Smooth muscle cell (in vitro differentiated cells): Measurements from ENCODE around the gene TBC1D14. TPM values are rescaled to one million over a fixed set of nuclear protein-coding genes. Genes with fewer than 3 reads are reported as not detected.

Source experiments
- DNase-seq: peaks from one replicate; lab custom pipeline; 2025; ENCODE audit not compliant: unreplicated experiment; lab: John Stamatoyannopoulos, UW
- H2AFZ ChIP-seq: fragments of 200-600 bp; sonication (generic); 2 replicates; pipeline ENCODE4 v1.6.0; 2016; ENCODE audit warnings: antibody characterized with exemption, low read depth, mild to moderate bottlenecking
- H3F3A ChIP-seq: fragments of 200-600 bp; sonication (generic); 2 replicates; pipeline ENCODE4 v1.6.0; 2017; ENCODE audit warnings: antibody characterized with exemption, low read depth
- H3K27ac ChIP-seq: fragments of 200-600 bp; sonication (generic); 2 replicates; pipeline ENCODE4 v1.5.1; 2016; ENCODE audit warnings: low read depth, mild to moderate bottlenecking
- H3K27me3 ChIP-seq: fragments of 200-600 bp; sonication (generic); 2 replicates; pipeline ENCODE4 v1.6.1; 2016; ENCODE audit warnings: low read depth, mild to moderate bottlenecking
- H3K36me3 ChIP-seq: fragments of 200-600 bp; sonication (generic); 2 replicates; pipeline ENCODE4 v1.5.1; 2016; ENCODE audit warnings: low read depth
- H3K4me1 ChIP-seq: fragments of 200-600 bp; sonication (generic); 2 replicates; pipeline ENCODE4 v1.5.1; 2016; ENCODE audit warnings: low read depth
- H3K4me2 ChIP-seq: fragments of 200-600 bp; sonication (generic); 2 replicates; pipeline ENCODE4 v1.6.0; 2016; ENCODE audit warnings: mild to moderate bottlenecking
- H3K4me3 ChIP-seq: fragments of 200-600 bp; sonication (generic); 2 replicates; pipeline ENCODE4 v1.5.1; 2016; ENCODE audit warnings: mild to moderate bottlenecking
- H3K79me2 ChIP-seq: fragments of 200-600 bp; sonication (generic); 2 replicates; pipeline ENCODE4 v1.6.0; 2016; ENCODE audit warnings: low read depth, mild to moderate bottlenecking
- H3K9ac ChIP-seq: fragments of 200-600 bp; sonication (generic); 2 replicates; pipeline ENCODE4 v1.6.0; 2016; ENCODE audit warnings: low read depth
- H3K9me3 ChIP-seq: fragments of 200-600 bp; sonication (generic); replicated peaks from 2 replicates; pipeline ENCODE4 v1.5.1; 2016; ENCODE audit warnings: low read depth
- H4K20me1 ChIP-seq: fragments of 200-600 bp; sonication (generic); 2 replicates; pipeline ENCODE4 v1.6.0; 2016; ENCODE audit warnings: low read depth
- WGBS: methylation state at CpG from one replicate; pipeline ENCODE4 v1.1.7; 2016; ENCODE audit warnings: low lambda C conversion rate; 5-methylcytosine and 5-hydroxymethylcytosine counted together
- polyA plus RNA-seq: library from polyadenylated mRNA; unstranded; fragments of >200 nt; fragmentation: Nextera tagmentation; extraction: Ambion mirVana; gene quantifications from 2 replicates; pipeline ENCODE4 v1.2.1, GENCODE V29; 2016
- total RNA-seq: library from RNA; depleted of rRNA; stranded (reverse); fragments of >200 nt; gene quantifications from 2 replicates; pipeline ENCODE4 v1.2.3, GENCODE V29; 2014
- TF ChIP-seq, protein P1 (sequence below): fragments of 200-600 bp; sonication (generic); IDR thresholded peaks from 2 replicates; pipeline ENCODE4 v1.5.1; 2017; ENCODE audit warnings: borderline replicate concordance, mild to moderate bottlenecking, antibody characterized with exemption; ENCODE audit not compliant: insufficient read depth, poor library complexity, severe bottlenecking

The TBC1D14 gene
- total and polyA plus RNA-seq, 2 experiments from 2014 or later, result 13.0 to 24.4 TPM

DNA sequence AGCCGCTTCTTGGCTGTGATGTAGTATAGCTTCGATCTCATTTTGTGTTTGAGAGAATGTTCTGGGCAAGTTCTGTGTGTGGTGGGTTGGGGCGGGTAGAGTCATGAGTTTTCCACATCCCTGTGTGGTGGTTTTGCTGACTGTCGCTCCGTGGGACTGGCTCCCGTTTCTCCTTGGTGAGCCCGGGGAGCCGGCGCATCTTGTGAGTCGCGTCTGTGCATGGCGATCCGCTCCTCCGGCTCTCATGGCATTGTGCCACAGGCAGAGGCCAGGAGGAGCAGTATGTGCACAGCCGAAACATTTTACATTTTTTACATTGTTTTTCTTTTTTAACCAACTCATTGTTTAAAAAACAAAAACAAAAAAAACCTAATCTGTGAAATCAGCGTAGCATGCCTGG, 27.7 kb upstream of the TBC1D14 start:
- TF ChIP-seq, protein P1, sequence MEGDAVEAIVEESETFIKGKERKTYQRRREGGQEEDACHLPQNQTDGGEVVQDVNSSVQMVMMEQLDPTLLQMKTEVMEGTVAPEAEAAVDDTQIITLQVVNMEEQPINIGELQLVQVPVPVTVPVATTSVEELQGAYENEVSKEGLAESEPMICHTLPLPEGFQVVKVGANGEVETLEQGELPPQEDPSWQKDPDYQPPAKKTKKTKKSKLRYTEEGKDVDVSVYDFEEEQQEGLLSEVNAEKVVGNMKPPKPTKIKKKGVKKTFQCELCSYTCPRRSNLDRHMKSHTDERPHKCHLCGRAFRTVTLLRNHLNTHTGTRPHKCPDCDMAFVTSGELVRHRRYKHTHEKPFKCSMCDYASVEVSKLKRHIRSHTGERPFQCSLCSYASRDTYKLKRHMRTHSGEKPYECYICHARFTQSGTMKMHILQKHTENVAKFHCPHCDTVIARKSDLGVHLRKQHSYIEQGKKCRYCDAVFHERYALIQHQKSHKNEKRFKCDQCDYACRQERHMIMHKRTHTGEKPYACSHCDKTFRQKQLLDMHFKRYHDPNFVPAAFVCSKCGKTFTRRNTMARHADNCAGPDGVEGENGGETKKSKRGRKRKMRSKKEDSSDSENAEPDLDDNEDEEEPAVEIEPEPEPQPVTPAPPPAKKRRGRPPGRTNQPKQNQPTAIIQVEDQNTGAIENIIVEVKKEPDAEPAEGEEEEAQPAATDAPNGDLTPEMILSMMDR, result no peak
- 95% methylated on average over 16 of the region's 16 CpGs for WGBS

DNA sequence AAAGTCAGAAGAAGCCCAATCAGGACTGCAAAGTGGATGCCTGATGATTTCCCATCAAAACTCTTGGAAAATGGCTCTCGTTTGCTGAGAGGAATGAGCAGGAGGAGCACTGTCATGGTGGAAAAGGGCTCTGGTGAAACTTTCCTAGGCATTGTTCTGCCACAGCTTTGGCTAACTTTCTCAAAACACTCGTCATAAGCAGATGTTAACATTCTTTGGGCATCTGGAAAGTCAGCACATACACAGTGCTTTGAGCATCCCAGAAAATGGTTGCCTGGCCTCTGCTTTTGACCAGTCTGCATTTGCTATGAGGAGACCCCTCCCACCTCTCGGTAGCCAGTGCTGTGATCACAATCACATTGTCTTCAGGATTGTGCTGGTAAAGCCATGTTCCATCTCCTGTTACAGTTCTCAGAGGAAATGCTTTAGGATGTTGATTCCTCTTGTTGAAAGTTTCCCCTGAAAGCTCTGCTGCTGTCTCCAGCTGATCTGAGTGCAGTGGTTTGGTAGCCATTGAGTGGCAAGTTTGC, 25.2 kb upstream of the TBC1D14 start:
- peaks cover 8% of the 10 kb centered on the region for H3F3A ChIP-seq
- H2AFZ ChIP-seq, result no peak overlapping the region
- H4K20me1 ChIP-seq, result no peaks in the 10 kb centered on the region
- H3K9me3 ChIP-seq, result no peaks in the 10 kb centered on the region
- H3K9ac ChIP-seq, result no peak overlapping the region
- H3K4me1 ChIP-seq, result peaks cover 14% of the 10 kb centered on the region
- H3K27ac ChIP-seq, result no peak overlapping the region
- no peaks in the 10 kb centered on the region for H3K79me2 ChIP-seq
- TF ChIP-seq, protein P1, result no peak
- H3K4me3 ChIP-seq, result no peak overlapping the region
- no peaks in the 10 kb centered on the region for H3K27me3 ChIP-seq
- 79% methylated on average over 3 of the region's 3 CpGs for WGBS
- no peak for DNase-seq
- H3K36me3 ChIP-seq, result no peaks in the 10 kb centered on the region
- no peak overlapping the region for H3K4me2 ChIP-seq

More for the DNA sequence above, 27.7 kb upstream of the TBC1D14 start:
- Histone ChIP-seq H2AFZ (no peak overlapping the region), H3K36me3 (peaks cover 9% of the 10 kb centered on the region), H3K4me2 (no peak overlapping the region), H3K79me2 (no peaks in the 10 kb centered on the region), H3K27me3 (no peaks in the 10 kb centered on the region), H3K9me3 (no peaks in the 10 kb centered on the region), H3K9ac (no peak overlapping the region), H3K4me3 (no peak overlapping the region), H3K27ac (no peak overlapping the region), H4K20me1 (no peaks in the 10 kb centered on the region), H3F3A (peaks cover 8% of the 10 kb centered on the region), H3K4me1 (peaks cover 14% of the 10 kb centered on the region)
- DNase-seq, result no peak

DNA sequence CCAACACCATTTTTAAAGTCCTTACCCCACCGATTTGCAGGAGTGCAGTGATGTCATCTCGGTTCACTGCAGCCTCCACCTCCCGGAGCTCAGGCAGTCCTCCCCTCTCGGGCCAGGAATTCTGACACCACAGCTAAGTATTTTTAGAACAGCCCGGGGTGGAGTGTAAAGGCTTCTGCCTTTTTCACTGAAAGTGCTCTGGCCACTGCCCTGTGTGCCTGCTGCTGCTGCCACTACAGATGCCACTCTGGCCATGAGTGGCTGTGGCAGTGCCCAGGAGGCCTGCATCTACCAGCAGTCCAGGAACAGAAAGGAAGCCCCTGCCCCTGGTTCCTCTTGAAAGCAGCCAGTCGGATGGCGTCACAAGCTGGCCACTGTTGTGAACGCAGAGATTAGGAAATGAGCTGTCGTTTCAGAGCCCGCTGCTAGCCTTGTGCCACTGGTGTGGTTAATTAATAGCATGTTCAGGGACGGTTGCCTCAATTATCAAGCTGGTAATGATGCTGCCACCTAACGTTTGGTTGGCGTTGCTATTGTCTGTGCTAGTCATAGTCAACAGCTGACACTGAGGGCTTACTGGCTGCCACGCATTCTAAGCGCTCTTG, 23.6 kb upstream of the TBC1D14 start:
- H3K36me3 ChIP-seq, result no peaks in the 10 kb centered on the region
- peak overlapping the region; percentile 17 for H3K9ac ChIP-seq
- peak overlapping the region; percentile 31 for H3K4me2 ChIP-seq
- WGBS, result 69% methylated on average over 15 of the region's 15 CpGs
- H3K9me3 ChIP-seq, result no peaks in the 10 kb centered on the region
- no peak for DNase-seq
- H3K4me3 ChIP-seq, result no peak overlapping the region
- TF ChIP-seq, protein P1, result no peak
- peaks cover 14% of the 10 kb centered on the region for H3K4me1 ChIP-seq
- peaks cover 8% of the 10 kb centered on the region for H3F3A ChIP-seq
- H2AFZ ChIP-seq, result no peak overlapping the region
- H4K20me1 ChIP-seq, result no peaks in the 10 kb centered on the region
- no peaks in the 10 kb centered on the region for H3K79me2 ChIP-seq
- peak overlapping the region; percentile 72 for H3K27ac ChIP-seq
- H3K27me3 ChIP-seq, result no peaks in the 10 kb centered on the region

DNA sequence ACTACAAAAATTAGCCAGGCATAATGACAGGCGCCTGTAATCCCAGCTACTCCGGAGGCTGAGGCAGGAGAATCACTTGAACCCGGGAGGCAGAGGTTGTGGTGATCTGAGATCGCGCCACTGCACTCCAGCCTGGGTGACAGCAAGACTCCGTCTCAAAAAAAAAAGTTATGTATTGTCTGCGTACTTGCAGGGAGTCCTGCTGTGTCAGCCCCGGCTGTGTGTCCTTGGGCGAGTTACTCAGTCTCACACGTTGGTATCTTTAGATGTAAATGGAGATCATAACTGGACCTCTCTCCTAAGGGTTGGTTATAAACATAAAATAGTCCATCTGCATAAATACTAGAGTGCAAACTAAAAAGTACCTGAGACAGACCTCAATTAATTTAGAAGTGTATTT, 22.7 kb upstream of the TBC1D14 start:
- no peak overlapping the region for H3K27ac ChIP-seq
- H3K4me1 ChIP-seq, result peaks cover 14% of the 10 kb centered on the region
- H2AFZ ChIP-seq, result no peak overlapping the region
- no peak for DNase-seq
- H3K4me3 ChIP-seq, result no peak overlapping the region
- 87% methylated on average over 10 of the region's 10 CpGs for WGBS
- H4K20me1 ChIP-seq, result no peaks in the 10 kb centered on the region
- peaks cover 8% of the 10 kb centered on the region for H3F3A ChIP-seq
- H3K9me3 ChIP-seq, result no peaks in the 10 kb centered on the region
- no peaks in the 10 kb centered on the region for H3K36me3 ChIP-seq
- H3K4me2 ChIP-seq, result no peak overlapping the region
- H3K27me3 ChIP-seq, result no peaks in the 10 kb centered on the region
- H3K9ac ChIP-seq, result no peak overlapping the region
- H3K79me2 ChIP-seq, result no peaks in the 10 kb centered on the region
- TF ChIP-seq, protein P1, result no peak
